H1 (cell line): ENCODE data around the gene UNC5B. TPM values are rescaled to one million over a fixed set of nuclear protein-coding genes. Genes with fewer than 3 reads are reported as not detected.

Source experiments
- CBX5 ChIP-seq: fragments of 300-800, 300-1000 bp; sonication (generic); IDR thresholded peaks from 2 replicates; pipeline ENCODE4 v1.7.1; 2016; ENCODE audit warnings: antibody characterized with exemption, low read length, low read depth
- CHD7 ChIP-seq: fragments of 300-600 bp; sonication (generic); IDR thresholded peaks from 2 replicates; pipeline ENCODE4 v1.7.1; 2012; ENCODE audit warnings: low read length, moderate library complexity, mild to moderate bottlenecking, inconsistent platforms; ENCODE audit not compliant: insufficient replicate concordance
- CREB1 ChIP-seq: IDR thresholded peaks from 2 replicates; pipeline ENCODE4 v1.6.1; 2012; ENCODE audit warnings: inconsistent platforms
- EP300 ChIP-seq, 2 experiments: IDR thresholded peaks; 1 replicate in 1 of 2; 2 replicates in 1 of 2; pipeline ENCODE4 v1.6.1; 2011 to 2012; ENCODE audit warnings: low read depth in 2 of 2, low read length in 2 of 2, mild to moderate bottlenecking in 2 of 2, borderline replicate concordance in 1 of 2, inconsistent platforms in 1 of 2, moderate library complexity in 1 of 2
- NANOG ChIP-seq: IDR thresholded peaks from 2 replicates; pipeline ENCODE4 v1.6.1; 2011; ENCODE audit warnings: low read length, low read depth, mild to moderate bottlenecking, inconsistent platforms; ENCODE audit not compliant: insufficient read depth, poor library complexity, severe bottlenecking
- POLR2AphosphoS5 ChIP-seq: IDR thresholded peaks from 2 replicates; pipeline ENCODE4 v1.6.1; 2011; ENCODE audit warnings: low read depth, low read length
- SIN3A ChIP-seq, 2 experiments: IDR thresholded peaks in 1 of 2; conservative IDR thresholded peaks in 1 of 2; 2 replicates each; pipeline ENCODE4 v1.6.1; 2011 to 2012; ENCODE audit warnings: low read length in 2 of 2, improper control_type of control experiment in 1 of 2, low read depth in 1 of 2, mild to moderate bottlenecking in 1 of 2
- SP2 ChIP-seq: IDR thresholded peaks from 2 replicates; pipeline ENCODE4 v1.6.1; 2012; ENCODE audit warnings: mild to moderate bottlenecking, low read length, inconsistent platforms
- polyA plus RNA-seq, 7 experiments: library from polyadenylated mRNA; depleted of rRNA in 3 of 7; stranded (reverse) in 5 of 7; unstranded in 2 of 7; fragments of >200 nt in 5 of 7; fragments of 200-250 nt in 2 of 7; gene quantifications; 1 replicate in 5 of 7; 2 replicates in 1 of 7; 4 replicates in 1 of 7; pipeline versions ENCODE4 v1.2.1 to v1.2.3, GENCODE V29; 2011 to 2013; ENCODE audit warnings: missing spikeins in 2 of 7, mixed read lengths in 2 of 7
- total RNA-seq: library from RNA; stranded (reverse); fragmentation: NEBNext Ultra II Directional; extraction: Animal tissue kit (Norgen Biotek cat#: 25700); gene quantifications from 2 replicates; pipeline ENCODE4 v1.2.1, GENCODE V29; 2021

The UNC5B gene
- total and polyA plus RNA-seq, 2 of the 8 experiments (the other 6 are each of a cell fraction or from before 2014, with no cell fraction given) = 27.9 to 31.8 TPM

- TF ChIP-seq CHD7 (no peak), EP300 (IDR thresholded peaks at IDR 0.05; ENCODE audit: borderline replicate concordance in 1 of 2, low read depth in 2 of 2, low read length in 2 of 2) (no peak), POLR2AphosphoS5 (no peak), CREB1 (no peak), SIN3A (conservative IDR thresholded peaks at IDR 0.05 in 1 of 2, IDR thresholded peaks at IDR 0.05 in 1 of 2; ENCODE audit: low read depth in 1 of 2, low read length in 2 of 2) (no peak), CBX5 (no peak), NANOG (no peak), SP2 (no peak)
Observed at GRCh38 chr10:71303569-71303907, 91.2 kb downstream of the UNC5B start (continued).
